Measurements from ENCODE around the gene CDK2AP2.

GRCh38 chr11:67524480-67524808, 16.5 kb upstream of the CDK2AP2 start:
- no peak for TF ChIP-seq CBFB (IDR thresholded peaks at IDR 0.05; ENCODE audit: low read depth)
- TF ChIP-seq CTCF (IDR thresholded peaks at IDR 0.05 in 2 of 3, conservative IDR thresholded peaks at IDR 0.05 in 1 of 3; ENCODE audit: control insufficient read depth in 2 of 3, extremely low read depth in 1 of 3, insufficient read depth in 1 of 3, low read depth in 3 of 3, low read length in 3 of 3): no peak
- TF ChIP-seq ATF3 (IDR thresholded peaks at IDR 0.05; ENCODE audit: borderline replicate concordance, extremely low read depth, low read depth, low read length): no peak
- no peak for TF ChIP-seq RAD21 (IDR thresholded peaks at IDR 0.05; ENCODE audit: insufficient read depth, low read depth, low read length)
- no peak for TF ChIP-seq STAT3 (IDR thresholded peaks at IDR 0.05; ENCODE audit: low read depth, low read length)
- TF ChIP-seq RCOR1 (conservative IDR thresholded peaks at IDR 0.05; ENCODE audit: low read depth, low read length): no peak
- TF ChIP-seq YBX1 (IDR thresholded peaks at IDR 0.05): no peak
- TF ChIP-seq HDAC6 (IDR thresholded peaks at IDR 0.05; ENCODE audit: unreplicated experiment): no peak

Measured in GM12878 (cell line).